MV-4-11 (cell line): Measurements from ENCODE around the gene SMIM10.
"Not testable (repeated sequence)": the region's sequence is repeated elsewhere in the genome, so short reads cannot be mapped to it uniquely, and the experiment has no call there.

Experiments used
- DNase-seq: peaks from one replicate; lab custom pipeline; 2025; lab: John Stamatoyannopoulos, UW

The SMIM10 gene

GRCh38 chrX:135010921-135011320 lies 20.1 kb downstream of the SMIM10 start:
- no peak for DNase-seq

- no peak for DNase-seq
Measured at GRCh38 chrX:135015523-135016245, 24.9 kb downstream of the SMIM10 start.

- DNase-seq = not testable (repeated sequence)
Measured at GRCh38 chrX:135019890-135020289, 29.1 kb downstream of the SMIM10 start.

- not testable (repeated sequence) for DNase-seq
Measured at GRCh38 chrX:135023791-135024190, 33.0 kb downstream of the SMIM10 start.

GRCh38 chrX:135024526-135024925 lies 33.7 kb downstream of the SMIM10 start:
- no peak for DNase-seq

- not testable (repeated sequence) for DNase-seq
Measured at GRCh38 chrX:135030207-135030963, 39.6 kb downstream of the SMIM10 start.

- peak; percentile 2 for DNase-seq
Measured at GRCh38 chrX:135041149-135042123, 50.6 kb downstream of the SMIM10 start.
